ENCODE data around the gene MAOB. TPM values are rescaled to one million over a fixed set of nuclear protein-coding genes. Genes with fewer than 3 reads are reported as not detected.

MAOB gene
- total RNA-seq: 0.37 and 0.66 TPM in 2 replicates

GRCh38 chrX:43882294-43882681, at the start of gene MAOB:
MAOB (minus strand) TSS chrX:43882450; CDS start chrX:43882299, 151 bp downstream.

Other genes starting within 250 kb of the MAOB start
- gene MAOA, start 226.2 kb downstream of the MAOB start, total RNA-seq: 4.0 and 5.5 TPM in 2 replicates
- 0.87 and 2.8 TPM in 2 replicates for gene NDP, start 90.9 kb upstream of the MAOB start, total RNA-seq

Data from uterine smooth muscle cell (primary cell).